ENCODE measurements around the gene LAMC3. TPM values are rescaled to one million over a fixed set of nuclear protein-coding genes. Genes with fewer than 3 reads are reported as not detected.

Gene LAMC3
- total RNA-seq, 2 experiments from 2014 or later, result 0.40 to 0.59 TPM

DNA sequence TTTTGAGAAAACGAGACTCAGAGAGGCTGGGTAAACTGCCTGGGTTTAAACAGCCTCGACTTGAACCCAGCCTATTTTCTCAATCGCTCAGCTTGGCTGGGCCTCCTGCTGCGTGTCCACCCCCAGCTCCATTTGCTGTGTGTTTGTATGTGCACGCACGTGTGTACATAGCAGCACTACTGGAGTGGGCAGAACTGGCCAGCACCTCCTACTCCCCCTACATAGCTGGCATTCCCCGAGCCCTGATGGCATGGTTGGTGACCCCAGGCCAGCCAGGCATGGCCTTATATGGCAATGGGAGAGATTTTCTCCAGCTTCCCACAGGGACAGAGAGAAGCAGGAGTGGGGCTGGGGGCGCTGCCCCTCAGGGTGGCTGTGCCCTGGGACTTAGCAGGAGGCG, 91.5 kb downstream of the LAMC3 start:
- POLR2A ChIA-PET, result no interaction called here
- Mint-ChIP-seq H3K27me3 (peaks cover 15% of the 10 kb centered on the region), H3K36me3 (ENCODE audit: low read depth) (no peaks in the 10 kb centered on the region), H3K4me1 (peaks cover 3% of the 10 kb centered on the region), H3K9me3 (ENCODE audit: low read depth) (no peaks in the 10 kb centered on the region), H3K4me3 (no peak overlapping the region), H3K27ac (no peak overlapping the region)
- ATAC-seq, result no peak
- CTCF ChIA-PET, result interaction anchor here (0.6 to 1.0 kb wide), 2 partner anchors 54 to 97 kb away, joined by 3 to 5 read pairs; no protein-coding TSS in a partner anchor
- DNase-seq, result no peak
- intact Hi-C loops (cut with DNase I, micrococcal nuclease), result no loop called here

DNA sequence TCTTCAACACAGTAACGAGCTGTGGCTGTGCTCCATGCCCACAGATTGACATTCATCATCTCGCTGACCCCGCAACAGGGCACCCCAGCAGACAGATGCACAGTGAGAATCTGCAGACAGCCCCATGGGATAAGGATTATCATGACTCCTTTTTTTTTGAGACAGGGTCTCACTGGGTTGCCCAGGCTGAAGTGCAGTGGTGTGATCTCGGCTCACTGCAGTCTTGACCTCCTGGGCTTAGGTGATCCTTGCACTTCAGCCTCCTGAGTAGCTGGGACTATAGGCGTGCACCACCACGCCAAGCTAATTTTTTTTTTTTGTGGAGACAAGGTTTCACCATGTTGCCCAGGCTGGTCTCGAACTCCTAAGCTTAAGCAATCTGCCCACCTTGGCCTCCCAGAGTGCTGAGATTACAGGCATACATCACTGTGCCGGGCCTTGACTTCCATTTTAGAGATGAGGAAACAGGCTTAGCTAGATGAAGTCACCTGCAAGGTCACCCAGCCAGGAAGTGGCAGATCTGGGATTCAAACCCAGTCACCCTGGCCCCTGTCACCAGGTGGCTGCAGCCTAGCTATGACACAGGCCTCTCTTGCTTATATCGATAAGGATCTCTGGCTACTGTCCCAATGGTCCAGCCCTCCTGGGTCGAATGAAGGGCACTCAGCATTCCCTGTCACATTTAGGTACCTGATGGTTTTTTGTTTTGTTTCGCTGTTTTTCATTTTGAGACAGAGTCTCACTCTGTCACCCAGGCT, 92.4 kb downstream of the LAMC3 start:
- Mint-ChIP-seq H3K4me1 (no peaks in the 10 kb centered on the region), H3K36me3 (ENCODE audit: low read depth) (no peaks in the 10 kb centered on the region), H3K27me3 (peaks cover 9% of the 10 kb centered on the region), H3K9me3 (ENCODE audit: low read depth) (no peaks in the 10 kb centered on the region), H3K27ac (no peak overlapping the region), H3K4me3 (no peak overlapping the region)
- ATAC-seq (no peak), DNase-seq (no peak)
- ChIA-PET POLR2A (no interaction called here), CTCF (interaction anchor here (0.6 kb wide), 1 partner anchor 12 kb away, joined by 5 read pairs; no protein-coding TSS in a partner anchor)
- intact Hi-C loops (cut with DNase I, micrococcal nuclease), result no loop called here

DNA sequence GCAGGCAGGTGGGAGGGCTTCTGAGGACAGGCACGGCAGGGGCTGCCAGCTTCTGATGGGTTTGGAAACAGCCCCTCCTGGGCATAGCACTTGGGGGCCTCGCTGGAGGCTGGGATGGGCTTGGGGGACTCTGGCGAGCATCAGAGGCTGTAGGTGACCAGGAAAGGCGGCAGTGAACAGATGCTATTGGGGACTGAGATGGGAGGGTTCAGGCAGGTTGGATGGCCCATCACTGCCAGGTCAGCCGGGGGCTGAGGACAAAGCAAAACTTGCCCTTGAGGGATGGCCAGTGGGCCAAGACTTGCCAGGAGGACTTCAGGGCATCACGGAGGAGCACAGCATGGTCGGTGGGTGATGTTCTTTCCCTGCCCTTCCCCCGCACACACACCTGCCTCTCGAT, 94.0 kb downstream of the LAMC3 start:
- Mint-ChIP-seq H3K27ac (no peak overlapping the region), H3K4me3 (no peak overlapping the region), H3K27me3 (no peaks in the 10 kb centered on the region), H3K9me3 (ENCODE audit: low read depth) (no peaks in the 10 kb centered on the region), H3K36me3 (ENCODE audit: low read depth) (no peaks in the 10 kb centered on the region), H3K4me1 (no peaks in the 10 kb centered on the region)
- POLR2A ChIA-PET, result no interaction called here
- DNase-seq, result no peak
- CTCF ChIA-PET, result no interaction called here
- intact Hi-C loops (cut with DNase I, micrococcal nuclease), result no loop called here
- ATAC-seq, result no peak

DNA sequence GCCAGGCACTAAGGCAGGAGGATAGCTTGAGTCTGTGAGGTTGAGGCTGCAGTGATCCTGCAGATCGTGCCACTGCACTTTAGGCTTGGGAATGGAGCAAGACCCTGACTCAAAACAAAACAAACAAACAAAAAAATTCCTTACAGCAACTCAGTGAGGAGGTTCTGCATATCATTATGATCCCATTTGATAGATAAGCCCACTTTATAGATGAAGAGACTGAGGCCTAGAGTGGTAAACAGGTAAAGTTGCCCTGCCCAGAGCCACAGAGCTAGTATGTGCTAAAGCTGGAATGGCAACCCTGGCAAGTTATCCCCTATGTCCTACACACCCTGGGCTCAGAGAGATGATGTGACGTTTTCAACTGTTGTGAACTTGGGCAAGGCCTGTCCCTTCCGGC, 94.6 kb downstream of the LAMC3 start:
- Mint-ChIP-seq H3K4me1 (no peaks in the 10 kb centered on the region), H3K27me3 (no peaks in the 10 kb centered on the region), H3K36me3 (ENCODE audit: low read depth) (no peaks in the 10 kb centered on the region), H3K9me3 (ENCODE audit: low read depth) (no peaks in the 10 kb centered on the region), H3K27ac (no peak overlapping the region), H3K4me3 (no peak overlapping the region)
- intact Hi-C loops (cut with DNase I, micrococcal nuclease), result no loop called here
- ATAC-seq, result no peak
- no peak for DNase-seq
- ChIA-PET POLR2A (interaction anchor here (0.7 kb wide), 1 partner anchor 10 kb away, joined by 3 read pairs; no protein-coding TSS in a partner anchor), CTCF (no interaction called here)

DNA sequence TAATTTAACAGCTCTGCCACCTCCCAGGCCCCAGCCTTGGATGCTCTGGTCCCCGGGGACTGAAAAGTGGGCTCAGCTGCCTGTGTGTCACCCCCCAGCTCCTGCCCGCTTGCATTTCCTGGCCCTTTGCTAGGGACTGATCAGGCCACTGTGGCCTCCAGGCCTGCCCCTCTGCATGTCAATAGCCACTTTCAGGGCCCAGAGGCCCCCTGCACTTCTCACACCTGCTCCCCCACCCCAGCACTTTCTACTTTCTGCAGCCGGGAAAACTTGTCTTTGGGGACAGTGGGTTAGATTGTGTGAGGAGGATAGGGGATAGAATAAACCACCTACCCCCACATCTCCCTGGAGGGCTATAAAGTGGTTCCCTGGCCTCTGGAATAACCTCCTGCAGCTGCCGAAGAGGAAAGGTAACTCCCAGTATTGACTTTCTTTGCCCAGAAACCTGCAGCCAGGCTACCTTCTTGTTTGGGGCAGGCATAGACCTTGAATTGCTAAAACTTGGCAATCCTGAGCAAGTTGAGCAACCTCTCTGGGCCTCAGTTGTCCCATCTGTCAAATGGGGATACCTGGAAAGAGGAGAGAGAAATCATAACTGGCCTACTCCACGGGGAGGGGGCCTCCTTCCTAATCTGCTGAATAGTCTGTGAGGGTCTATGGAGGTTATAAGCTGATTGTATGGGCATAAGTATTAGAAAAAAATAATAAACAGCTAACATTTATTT, 95.2 kb downstream of the LAMC3 start:
- ChIA-PET POLR2A (interaction anchor here (0.7 kb wide), 1 partner anchor 10 kb away, joined by 3 read pairs; no protein-coding TSS in a partner anchor), CTCF (no interaction called here)
- Mint-ChIP-seq H3K4me3 (no peak overlapping the region), H3K4me1 (no peaks in the 10 kb centered on the region), H3K36me3 (ENCODE audit: low read depth) (no peaks in the 10 kb centered on the region), H3K27me3 (no peaks in the 10 kb centered on the region), H3K9me3 (ENCODE audit: low read depth) (no peaks in the 10 kb centered on the region), H3K27ac (no peak overlapping the region)
- intact Hi-C loops (cut with DNase I, micrococcal nuclease), result no loop called here
- DNase-seq (no peak), ATAC-seq (no peak)

DNA sequence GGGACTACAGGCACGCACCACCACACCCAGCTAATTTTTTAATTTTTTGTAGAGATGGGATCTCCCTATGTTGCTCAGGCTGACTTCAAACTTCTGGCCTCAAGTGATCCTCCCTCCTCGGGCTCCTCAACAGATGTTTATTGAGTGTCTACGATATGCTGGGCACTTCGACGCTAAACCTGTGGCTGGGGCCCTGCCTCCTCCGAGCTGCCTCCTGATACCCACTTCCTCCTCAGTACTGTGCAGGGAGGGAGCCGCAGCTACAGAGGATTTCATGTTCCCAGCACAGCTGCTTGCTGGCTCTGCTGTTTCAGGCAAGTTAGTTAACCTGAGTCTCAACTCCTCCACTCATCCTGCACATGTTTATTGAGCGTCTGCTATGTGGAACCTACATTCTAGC, 97.0 kb downstream of the LAMC3 start:
- DNase-seq, result no peak
- POLR2A ChIA-PET, result no interaction called here
- Mint-ChIP-seq H3K9me3 (ENCODE audit: low read depth) (no peaks in the 10 kb centered on the region), H3K4me1 (no peaks in the 10 kb centered on the region), H3K36me3 (ENCODE audit: low read depth) (no peaks in the 10 kb centered on the region), H3K27me3 (no peaks in the 10 kb centered on the region), H3K4me3 (no peak overlapping the region), H3K27ac (no peak overlapping the region)
- ATAC-seq, result no peak
- CTCF ChIA-PET, result interaction anchor here (1.3 kb wide), 1 partner anchor 11 kb away, joined by 4 read pairs; no protein-coding TSS in a partner anchor
- intact Hi-C loops (cut with DNase I, micrococcal nuclease), result no loop called here

DNA sequence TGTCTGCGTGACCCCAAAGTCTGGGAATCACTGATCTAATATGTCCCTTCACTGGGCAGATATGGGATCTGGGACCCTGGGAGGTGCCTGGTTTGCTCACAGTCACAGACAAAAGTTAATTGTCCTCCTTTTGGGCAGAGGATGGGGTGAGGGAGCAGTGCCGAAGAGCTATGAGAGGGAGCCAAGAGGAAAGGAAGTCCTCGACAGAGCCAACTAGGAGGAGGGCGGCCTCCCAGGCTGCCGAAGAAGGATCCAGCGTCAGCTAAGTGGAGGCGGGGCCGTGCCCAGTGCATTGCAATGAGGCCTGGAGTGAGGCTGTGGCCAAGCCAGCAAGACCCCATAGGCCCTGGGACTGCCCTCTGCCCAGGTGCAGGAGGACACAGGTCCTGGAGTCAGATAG, 98.8 kb downstream of the LAMC3 start:
- H3K27ac Mint-ChIP-seq, result no peak overlapping the region
- ATAC-seq (no peak), DNase-seq (no peak)
- H3K4me3 Mint-ChIP-seq, result no peak overlapping the region
- H3K27me3 Mint-ChIP-seq, result no peaks in the 10 kb centered on the region
- POLR2A ChIA-PET, result no interaction called here
- no peaks in the 10 kb centered on the region for H3K4me1 Mint-ChIP-seq
- H3K9me3 Mint-ChIP-seq (ENCODE audit: low read depth), result no peaks in the 10 kb centered on the region
- H3K36me3 Mint-ChIP-seq (ENCODE audit: low read depth), result no peaks in the 10 kb centered on the region
- intact Hi-C loops (cut with DNase I, micrococcal nuclease), result no loop called here
- CTCF ChIA-PET, result no interaction called here

DNA sequence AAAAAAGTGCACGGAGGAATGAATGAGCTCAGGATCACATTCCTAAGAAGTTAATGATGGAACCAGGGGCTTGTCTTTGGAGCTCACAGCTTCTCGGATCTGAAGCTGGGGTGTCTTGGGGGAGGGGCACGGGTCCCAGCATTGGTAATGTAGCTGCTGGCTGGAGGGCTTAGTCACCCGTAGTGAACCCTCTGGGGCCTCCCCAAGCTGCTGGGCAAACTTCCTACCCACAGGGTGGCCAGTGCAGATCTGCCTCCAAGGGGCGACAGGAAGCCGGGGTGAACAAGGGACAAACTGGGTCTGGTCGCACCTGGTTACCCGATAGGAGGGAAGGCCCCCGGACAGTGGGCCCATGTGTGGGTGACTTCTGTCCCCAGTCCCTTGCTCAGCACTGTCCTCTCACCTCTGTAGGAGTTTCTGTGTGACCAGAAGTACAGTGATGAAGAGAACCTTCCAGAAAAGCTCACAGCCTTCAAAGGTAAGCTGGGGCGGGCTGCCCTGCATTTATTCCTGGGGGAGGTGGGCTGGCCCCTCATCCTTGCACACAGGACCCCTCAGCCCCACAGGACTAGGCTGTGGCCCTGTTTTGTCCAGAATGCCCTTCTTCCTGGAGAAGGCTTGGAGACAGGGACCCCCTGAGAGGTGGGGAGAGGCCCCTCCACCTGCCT, 102.3 kb downstream of the LAMC3 start:
- Mint-ChIP-seq H3K4me1 (no peaks in the 10 kb centered on the region), H3K36me3 (ENCODE audit: low read depth) (no peaks in the 10 kb centered on the region), H3K4me3 (no peak overlapping the region), H3K27ac (no peak overlapping the region), H3K27me3 (no peaks in the 10 kb centered on the region), H3K9me3 (ENCODE audit: low read depth) (no peaks in the 10 kb centered on the region)
- ChIA-PET POLR2A (no interaction called here), CTCF (interaction anchor here (0.7 to 0.8 kb wide), 3 partner anchors 9 to 1034 kb away, joined by 3 read pairs; no protein-coding TSS in a partner anchor)
- ATAC-seq (no peak), DNase-seq (no peak)
- intact Hi-C loops (cut with DNase I, micrococcal nuclease), result no loop called here

DNA sequence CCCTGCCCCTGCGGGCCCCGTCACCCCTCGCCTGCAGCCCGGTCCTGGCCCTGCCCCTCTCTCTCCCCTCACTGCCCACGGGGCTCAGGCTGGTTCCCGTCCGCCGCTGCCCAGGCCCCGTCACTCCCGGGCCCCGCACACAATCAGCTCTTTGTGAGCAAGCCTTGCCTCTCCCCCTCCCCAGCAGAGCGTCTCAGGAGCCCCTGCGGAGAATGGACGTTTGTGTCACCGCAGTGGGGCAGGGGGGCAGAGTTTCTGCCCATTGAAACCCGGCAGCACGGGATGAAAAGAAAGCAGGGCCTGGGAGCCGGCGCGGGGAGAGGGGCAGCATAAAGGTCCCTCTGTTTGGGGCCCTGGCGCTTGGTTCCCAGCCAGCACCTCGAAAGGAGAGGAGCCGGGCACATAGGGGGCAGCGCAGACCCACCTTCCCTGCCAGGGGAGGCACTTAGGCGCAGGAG, 102.9 kb downstream of the LAMC3 start:
- H3K27ac Mint-ChIP-seq, result no peak overlapping the region
- ChIA-PET POLR2A (no interaction called here), CTCF (interaction anchor here (0.7 to 1.0 kb wide), 3 partner anchors 9 to 1033 kb away, joined by 3 read pairs; no protein-coding TSS in a partner anchor)
- H3K36me3 Mint-ChIP-seq (ENCODE audit: low read depth), result no peaks in the 10 kb centered on the region
- DNase-seq (no peak), ATAC-seq (no peak)
- no peaks in the 10 kb centered on the region for H3K9me3 Mint-ChIP-seq (ENCODE audit: low read depth)
- no peaks in the 10 kb centered on the region for H3K27me3 Mint-ChIP-seq
- intact Hi-C loops (cut with DNase I, micrococcal nuclease), result no loop called here
- H3K4me1 Mint-ChIP-seq, result no peaks in the 10 kb centered on the region
- no peak overlapping the region for H3K4me3 Mint-ChIP-seq

DNA sequence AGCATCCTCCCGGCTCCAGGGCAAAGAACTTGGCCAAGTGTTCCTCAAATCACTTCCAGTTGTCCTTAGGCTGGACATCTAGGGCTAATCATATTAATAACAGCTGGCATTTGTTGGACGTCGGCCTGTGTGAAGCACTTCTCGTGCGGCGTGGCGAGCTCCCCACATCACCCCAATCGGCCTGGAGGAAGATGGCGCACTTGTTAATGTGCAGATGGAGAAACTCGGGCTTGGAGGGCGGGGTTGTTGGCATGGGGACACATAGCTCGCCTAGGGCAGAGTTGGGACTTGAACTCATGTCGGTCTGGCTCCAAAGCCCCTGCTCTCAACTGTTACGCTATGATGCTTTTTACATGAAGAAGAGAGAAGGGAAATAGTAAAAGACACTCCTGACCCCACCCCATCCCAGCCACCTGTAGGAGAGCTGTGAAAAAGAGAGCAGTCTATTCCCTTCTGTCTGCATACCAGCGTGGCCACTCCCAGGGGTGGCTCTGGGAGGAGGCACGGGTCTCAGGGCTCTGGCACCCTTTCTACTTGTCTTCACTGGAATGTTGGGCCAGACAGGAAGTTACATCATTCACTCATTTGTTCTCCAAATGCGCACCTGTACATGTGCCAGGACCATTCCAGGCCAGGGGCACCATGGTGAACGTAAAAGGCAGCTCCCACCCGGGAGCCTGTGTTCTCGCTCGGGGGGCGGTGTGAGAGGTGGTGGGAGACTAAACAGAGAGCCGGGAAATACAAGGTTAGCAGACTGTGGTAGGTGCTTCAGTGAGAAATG, 103.6 kb downstream of the LAMC3 start:
- ATAC-seq, result no peak
- Mint-ChIP-seq H3K27me3 (no peaks in the 10 kb centered on the region), H3K36me3 (ENCODE audit: low read depth) (no peaks in the 10 kb centered on the region), H3K4me3 (no peak overlapping the region), H3K4me1 (no peaks in the 10 kb centered on the region), H3K9me3 (ENCODE audit: low read depth) (no peaks in the 10 kb centered on the region), H3K27ac (no peak overlapping the region)
- POLR2A ChIA-PET, result interaction anchor here (0.6 kb wide), 1 partner anchor 27 kb away, joined by 4 read pairs; no protein-coding TSS in a partner anchor
- CTCF ChIA-PET, result interaction anchor here (1.0 kb wide), 3 partner anchors 8 to 369 kb away, joined by 3 to 5 read pairs (median 3); no protein-coding TSS in a partner anchor
- intact Hi-C loops (cut with DNase I, micrococcal nuclease), result no loop called here
- DNase-seq, result no peak

DNA sequence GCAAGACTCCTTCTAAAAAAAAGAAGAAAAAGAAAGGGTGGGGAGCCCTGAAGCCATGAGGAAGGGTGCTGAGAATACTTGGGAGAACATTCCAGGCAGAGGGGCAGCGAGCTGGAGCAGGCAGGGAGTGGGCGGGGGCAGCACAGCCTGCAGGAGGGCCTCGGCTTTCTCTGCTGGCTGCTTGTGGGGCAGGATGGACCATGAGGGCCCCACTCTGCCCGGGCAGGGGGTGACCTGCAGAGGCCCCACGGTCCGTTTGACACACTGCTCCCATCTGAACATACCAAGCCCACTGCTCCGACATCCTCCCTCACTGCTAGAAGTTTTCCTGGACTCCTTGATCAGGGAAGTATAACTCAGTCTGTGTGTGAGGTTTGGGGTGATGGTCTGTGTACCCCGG, 104.7 kb downstream of the LAMC3 start:
- POLR2A ChIA-PET, result interaction anchor here (0.6 kb wide), 1 partner anchor 10 kb away, joined by 3 read pairs; no protein-coding TSS in a partner anchor
- CTCF ChIA-PET, result interaction anchor here (1.0 kb wide), 1 partner anchor 368 kb away, joined by 3 read pairs; no protein-coding TSS in a partner anchor

More for the DNA sequence above, 104.7 kb downstream of the LAMC3 start:
- H3K27ac Mint-ChIP-seq, result no peak overlapping the region
- intact Hi-C loops (cut with DNase I, micrococcal nuclease), result no loop called here
- no peaks in the 10 kb centered on the region for H3K9me3 Mint-ChIP-seq (ENCODE audit: low read depth)
- no peaks in the 10 kb centered on the region for H3K36me3 Mint-ChIP-seq (ENCODE audit: low read depth)
- H3K27me3 Mint-ChIP-seq, result peaks cover 4% of the 10 kb centered on the region
- H3K4me1 Mint-ChIP-seq, result no peaks in the 10 kb centered on the region
- no peak for DNase-seq
- no peak overlapping the region for H3K4me3 Mint-ChIP-seq
- ATAC-seq, result no peak
